AG04449 (cell line): ENCODE measurements around the gene SMAP2.

ENCODE experiments used
- CTCF ChIA-PET: fragments of 350-600 bp; formaldehyde crosslinking; extraction: SDS; loops from one replicate; lab custom pipeline; 2021; ENCODE audit warnings: antibody characterized with exemption; lab: Yijun Ruan, JAX
- POLR2A ChIA-PET: fragments of 400-600, 350-600 bp; formaldehyde crosslinking; extraction: SDS; loops from one replicate; lab custom pipeline; 2020; ENCODE audit warnings: antibody characterized with exemption, inconsistent platforms; lab: Yijun Ruan, JAX
- DNase-seq: peaks from one replicate; pipeline ENCODE4 v3.0.0-alpha.2; 2010; ENCODE audit warnings: low read depth, low spot score
- H3K4me3 ChIP-seq: 2 replicates; pipeline ENCODE4 v1.5.1; 2011; ENCODE audit warnings: low read depth, mild to moderate bottlenecking, control low read depth, low read length
- CTCF ChIP-seq: IDR thresholded peaks from one replicate; pipeline ENCODE4 v1.5.1; 2011; ENCODE audit warnings: mild to moderate bottlenecking, moderate library complexity, low read length, control low read depth, inconsistent platforms; ENCODE audit not compliant: insufficient read depth; ENCODE audit errors: missing control alignments

Gene SMAP2

DNA sequence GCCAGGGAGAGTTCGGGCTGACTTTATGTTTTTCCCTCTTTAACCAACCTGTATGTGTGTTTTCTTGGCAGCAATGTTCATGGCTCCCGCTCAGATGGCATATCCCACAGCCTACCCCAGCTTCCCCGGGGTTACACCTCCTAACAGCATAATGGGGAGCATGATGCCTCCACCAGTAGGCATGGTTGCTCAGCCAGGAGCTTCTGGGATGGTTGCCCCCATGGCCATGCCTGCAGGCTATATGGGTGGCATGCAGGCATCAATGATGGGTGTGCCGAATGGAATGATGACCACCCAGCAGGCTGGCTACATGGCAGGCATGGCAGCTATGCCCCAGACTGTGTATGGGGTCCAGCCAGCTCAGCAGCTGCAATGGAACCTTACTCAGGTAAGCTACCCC lies 43.2 kb downstream of the SMAP2 start:
- DNase-seq, result no peak

GRCh38 chr1:40421431-40422384 lies 48.2 kb downstream of the SMAP2 start:
- POLR2A ChIA-PET, result no interaction called here

More for the DNA sequence above, 43.2 kb downstream of the SMAP2 start:
- ChIA-PET POLR2A (no interaction called here), CTCF (interaction anchor here (1.0 to 2.5 kb wide), 3 partner anchors 12 to 273 kb away, joined by 7 to 8 read pairs (median 7); no protein-coding TSS in a partner anchor)
- H3K4me3 ChIP-seq, result no peak overlapping the region
- no peak for TF ChIP-seq CTCF

DNA sequence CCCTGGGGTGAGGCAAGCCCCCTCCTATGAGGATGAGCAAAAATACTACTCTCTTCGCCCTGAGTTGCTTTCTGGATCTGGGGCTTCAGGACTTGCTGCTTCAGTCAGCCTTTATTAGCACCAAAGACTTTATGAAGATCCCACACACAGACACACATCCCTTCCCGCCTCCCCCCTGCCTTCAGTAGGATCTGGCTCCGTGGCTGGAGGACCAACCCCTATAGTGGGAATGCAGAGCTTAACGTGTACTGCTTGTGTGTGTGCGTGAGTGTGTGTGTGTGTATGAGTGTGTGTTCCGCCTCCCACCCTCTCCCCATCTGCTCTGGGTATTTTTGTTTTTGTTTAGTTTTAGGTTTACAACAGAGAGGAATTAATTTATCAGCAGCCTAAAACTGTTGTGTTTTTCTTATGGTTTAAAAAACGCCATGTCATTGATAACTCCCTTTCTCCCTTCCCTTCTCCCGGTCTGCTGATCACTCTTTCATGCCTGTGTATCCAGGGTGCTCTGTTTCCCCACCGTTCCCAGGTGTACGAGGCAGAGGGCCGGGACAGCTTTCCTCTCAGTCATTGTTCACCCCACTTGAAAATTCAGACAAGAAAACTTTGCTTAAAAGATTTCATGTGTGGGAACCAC lies 49.2 kb downstream of the SMAP2 start:
- no peak overlapping the region for H3K4me3 ChIP-seq
- ChIA-PET POLR2A (interaction anchor here (0.6 kb wide), 1 partner anchor 12 kb away, joined by 3 read pairs; no protein-coding TSS in a partner anchor), CTCF (interaction anchor here (0.9 to 2.9 kb wide), 4 partner anchors 12 to 279 kb away, joined by 3 to 13 read pairs (median 7); no protein-coding TSS in a partner anchor)
- no peak for DNase-seq
- TF ChIP-seq CTCF, result no peak

More at GRCh38 chr1:40421431-40422384, 48.2 kb downstream of the SMAP2 start:
- no peak for TF ChIP-seq CTCF
- DNase-seq, result no peak
- CTCF ChIA-PET, result interaction anchor here (1.3 to 3.1 kb wide), 6 partner anchors 11 to 278 kb away, joined by 4 to 14 read pairs (median 8); no protein-coding TSS in a partner anchor
- no peak overlapping the region for H3K4me3 ChIP-seq

- TF ChIP-seq CTCF, result no peak
- ChIA-PET POLR2A (no interaction called here), CTCF (interaction anchor here (0.9 to 2.9 kb wide), 3 partner anchors 18 to 280 kb away, joined by 3 to 13 read pairs (median 9); no protein-coding TSS in a partner anchor)
- no peak for DNase-seq
- no peak overlapping the region for H3K4me3 ChIP-seq
Observed at GRCh38 chr1:40423264-40423642, 49.7 kb downstream of the SMAP2 start.

DNA sequence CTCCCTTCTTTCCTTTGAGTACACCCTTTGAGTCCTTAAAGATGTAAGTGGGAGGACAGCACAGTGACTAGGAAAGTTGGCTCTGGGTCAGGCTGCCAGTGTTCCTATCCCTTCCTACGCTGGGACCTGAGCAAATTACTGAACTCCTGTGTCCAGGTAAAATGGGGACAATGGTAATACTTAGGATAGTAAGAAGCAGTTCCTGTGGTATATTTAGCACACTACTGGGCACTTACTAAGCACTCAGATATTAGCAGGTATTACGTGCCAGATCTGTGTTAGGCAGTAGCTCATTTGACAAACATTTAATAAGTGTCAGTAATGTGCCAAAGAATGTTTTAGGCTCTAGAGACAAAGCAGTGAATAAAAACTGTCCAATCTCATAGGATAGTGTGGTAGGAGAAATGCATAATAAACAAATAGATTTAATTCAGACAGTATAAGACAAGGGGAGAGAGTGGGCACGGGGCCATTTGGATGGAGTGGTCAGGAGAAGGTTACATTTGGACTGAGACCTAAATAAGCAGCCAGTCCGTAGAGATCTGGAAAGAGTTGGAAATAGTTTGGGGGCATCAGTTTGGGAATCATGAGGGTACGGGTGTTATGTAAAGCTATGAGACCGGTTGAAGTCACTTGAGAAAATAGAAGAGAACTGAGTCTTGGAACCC lies 50.6 kb downstream of the SMAP2 start:
- DNase-seq, result no peak
- no peak overlapping the region for H3K4me3 ChIP-seq
- CTCF ChIA-PET, result interaction anchor here (0.7 to 2.2 kb wide), 4 partner anchors 11 to 271 kb away, joined by 3 to 9 read pairs (median 6); no protein-coding TSS in a partner anchor
- no peak for TF ChIP-seq CTCF
- POLR2A ChIA-PET, result no interaction called here
